Astrocyte (in vitro differentiated cells and primary cell): Measurements from ENCODE around the gene ECE2. TPM values are rescaled to one million over a fixed set of nuclear protein-coding genes. Genes with fewer than 3 reads are reported as not detected.

Experiments used
- DNase-seq: peaks from one replicate; pipeline ENCODE4 v3.0.0-alpha.2; 2010; ENCODE audit warnings: low read depth
- FAIRE-seq: peaks from 2 replicates; lab custom pipeline; 2011; peaks lifted over from hg19 to GRCh38; lab: Jason Lieb, UNC
- H2AFZ ChIP-seq: 2 replicates; pipeline ENCODE4 v1.6.0; 2012; ENCODE audit warnings: low read depth, low read length, inconsistent platforms
- H3K27ac ChIP-seq: 2 replicates; pipeline ENCODE4 v1.5.1; 2011; ENCODE audit warnings: low read depth, low read length, inconsistent platforms
- H3K27me3 ChIP-seq: 2 replicates; pipeline ENCODE4 v1.6.0; 2011; ENCODE audit warnings: low read length, inconsistent platforms; ENCODE audit not compliant: insufficient read depth
- H3K36me3 ChIP-seq: 2 replicates; pipeline ENCODE4 v1.5.1; 2011; ENCODE audit warnings: low read length, inconsistent platforms; ENCODE audit not compliant: insufficient read depth
- H3K4me1 ChIP-seq: 2 replicates; pipeline ENCODE4 v1.5.1; 2011; ENCODE audit warnings: low read length, inconsistent platforms; ENCODE audit not compliant: insufficient read depth
- H3K4me2 ChIP-seq: 2 replicates; pipeline ENCODE4 v1.6.0; 2012; ENCODE audit warnings: low read length, inconsistent platforms
- H3K4me3 ChIP-seq: 2 replicates; pipeline ENCODE4 v1.5.1; 2011; ENCODE audit warnings: low read depth, mild to moderate bottlenecking, low read length, inconsistent platforms; ENCODE audit not compliant: insufficient read depth
- H3K79me2 ChIP-seq: 2 replicates; pipeline ENCODE4 v1.6.0; 2012; ENCODE audit warnings: mild to moderate bottlenecking, low read length, inconsistent platforms; ENCODE audit not compliant: insufficient read depth
- H3K9ac ChIP-seq: 2 replicates; pipeline ENCODE4 v1.6.0; 2012; ENCODE audit warnings: mild to moderate bottlenecking, low read length, inconsistent platforms
- H3K9me3 ChIP-seq: 2 replicates; pipeline ENCODE4 v1.5.1; 2012; ENCODE audit warnings: low read depth, mild to moderate bottlenecking, low read length, inconsistent platforms; ENCODE audit not compliant: insufficient read depth
- H4K20me1 ChIP-seq: 2 replicates; pipeline ENCODE4 v1.6.0; 2012; ENCODE audit warnings: low read length, inconsistent platforms; ENCODE audit not compliant: insufficient read depth
- H3K27ac Mint-ChIP-seq: one replicate; pipeline ENCODE4 v1.8.0; 2021; ENCODE audit warnings: mild to moderate bottlenecking, mixed read lengths; ENCODE audit not compliant: unreplicated experiment
- H3K27me3 Mint-ChIP-seq: one replicate; pipeline ENCODE4 v1.8.0; 2021; ENCODE audit warnings: low read depth, mixed read lengths; ENCODE audit not compliant: unreplicated experiment
- H3K36me3 Mint-ChIP-seq: one replicate; pipeline ENCODE4 v1.8.0; 2021; ENCODE audit warnings: low read depth, mixed read lengths; ENCODE audit not compliant: unreplicated experiment
- H3K4me1 Mint-ChIP-seq: one replicate; pipeline ENCODE4 v1.8.0; 2021; ENCODE audit warnings: low read depth, mixed read lengths; ENCODE audit not compliant: unreplicated experiment
- H3K4me3 Mint-ChIP-seq: one replicate; pipeline ENCODE4 v1.8.0; 2021; ENCODE audit warnings: mild to moderate bottlenecking, moderate library complexity, mixed read lengths; ENCODE audit not compliant: unreplicated experiment
- H3K9me3 Mint-ChIP-seq: one replicate; pipeline ENCODE4 v1.8.0; 2021; ENCODE audit warnings: mild to moderate bottlenecking, mixed read lengths; ENCODE audit not compliant: unreplicated experiment
- EZH2 ChIP-seq: IDR thresholded peaks from 2 replicates; pipeline ENCODE4 v1.6.1; 2012; ENCODE audit warnings: mild to moderate bottlenecking, low read length, inconsistent platforms; ENCODE audit not compliant: insufficient read depth
- total RNA-seq: library from RNA; stranded (reverse); gene quantifications from 2 replicates; pipeline ENCODE4 v1.2.1, GENCODE V29; 2021
- TF ChIP-seq, protein P1 (sequence below): IDR thresholded peaks from 2 replicates; pipeline ENCODE4 v1.5.1; 2011; ENCODE audit warnings: low read depth, mild to moderate bottlenecking, inconsistent platforms, low read length, moderate library complexity; ENCODE audit not compliant: insufficient read depth

Gene ECE2
- total RNA-seq, 1 donor from 2014 or later, result not detected

- Mint-ChIP-seq H3K9me3 (no peaks in the 10 kb centered on the region), H3K4me3 (no peak overlapping the region), H3K27ac (no peak overlapping the region), H3K4me1 (peaks cover 4% of the 10 kb centered on the region), H3K27me3 (peaks cover 50% of the 10 kb centered on the region), H3K36me3 (no peaks in the 10 kb centered on the region)
- H2AFZ ChIP-seq, result no peak overlapping the region
- FAIRE-seq (no peak), DNase-seq (no peak)
- no peaks in the 10 kb centered on the region for H3K4me1 ChIP-seq
- no peak overlapping the region for H3K4me3 ChIP-seq
- TF ChIP-seq, protein P1, sequence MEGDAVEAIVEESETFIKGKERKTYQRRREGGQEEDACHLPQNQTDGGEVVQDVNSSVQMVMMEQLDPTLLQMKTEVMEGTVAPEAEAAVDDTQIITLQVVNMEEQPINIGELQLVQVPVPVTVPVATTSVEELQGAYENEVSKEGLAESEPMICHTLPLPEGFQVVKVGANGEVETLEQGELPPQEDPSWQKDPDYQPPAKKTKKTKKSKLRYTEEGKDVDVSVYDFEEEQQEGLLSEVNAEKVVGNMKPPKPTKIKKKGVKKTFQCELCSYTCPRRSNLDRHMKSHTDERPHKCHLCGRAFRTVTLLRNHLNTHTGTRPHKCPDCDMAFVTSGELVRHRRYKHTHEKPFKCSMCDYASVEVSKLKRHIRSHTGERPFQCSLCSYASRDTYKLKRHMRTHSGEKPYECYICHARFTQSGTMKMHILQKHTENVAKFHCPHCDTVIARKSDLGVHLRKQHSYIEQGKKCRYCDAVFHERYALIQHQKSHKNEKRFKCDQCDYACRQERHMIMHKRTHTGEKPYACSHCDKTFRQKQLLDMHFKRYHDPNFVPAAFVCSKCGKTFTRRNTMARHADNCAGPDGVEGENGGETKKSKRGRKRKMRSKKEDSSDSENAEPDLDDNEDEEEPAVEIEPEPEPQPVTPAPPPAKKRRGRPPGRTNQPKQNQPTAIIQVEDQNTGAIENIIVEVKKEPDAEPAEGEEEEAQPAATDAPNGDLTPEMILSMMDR, result no peak
- TF ChIP-seq EZH2, result no peak
- H3K27ac ChIP-seq, result no peak overlapping the region
- H3K79me2 ChIP-seq, result no peaks in the 10 kb centered on the region
- no peaks in the 10 kb centered on the region for H3K36me3 ChIP-seq
- no peaks in the 10 kb centered on the region for H3K9me3 ChIP-seq
- no peak overlapping the region for H3K4me2 ChIP-seq
- peaks cover 4% of the 10 kb centered on the region for H3K27me3 ChIP-seq
- H4K20me1 ChIP-seq, result peaks cover 30% of the 10 kb centered on the region
- no peak overlapping the region for H3K9ac ChIP-seq
Observed at GRCh38 chr3:184238246-184238818, 37.5 kb upstream of the ECE2 start.

GRCh38 chr3:184239221-184239620 lies 36.6 kb upstream of the ECE2 start:
- Histone ChIP-seq H2AFZ (no peak overlapping the region), H3K4me3 (no peak overlapping the region), H4K20me1 (peaks cover 36% of the 10 kb centered on the region), H3K4me1 (no peaks in the 10 kb centered on the region), H3K9me3 (no peaks in the 10 kb centered on the region), H3K4me2 (no peak overlapping the region), H3K79me2 (no peaks in the 10 kb centered on the region), H3K9ac (no peak overlapping the region), H3K27ac (no peak overlapping the region), H3K36me3 (peaks cover 2% of the 10 kb centered on the region), H3K27me3 (peaks cover 4% of the 10 kb centered on the region)
- TF ChIP-seq, protein P1, result no peak
- TF ChIP-seq EZH2, result no peak
- Mint-ChIP-seq H3K9me3 (no peaks in the 10 kb centered on the region), H3K4me3 (no peak overlapping the region), H3K36me3 (no peaks in the 10 kb centered on the region), H3K27me3 (peaks cover 45% of the 10 kb centered on the region), H3K27ac (no peak overlapping the region), H3K4me1 (peaks cover under 1% of the 10 kb centered on the region)
- FAIRE-seq (no peak), DNase-seq (no peak)

- Mint-ChIP-seq H3K4me3 (no peak overlapping the region), H3K27ac (no peak overlapping the region), H3K36me3 (no peaks in the 10 kb centered on the region), H3K27me3 (peaks cover 40% of the 10 kb centered on the region), H3K9me3 (no peaks in the 10 kb centered on the region), H3K4me1 (no peaks in the 10 kb centered on the region)
- Histone ChIP-seq H3K4me2 (no peak overlapping the region), H3K36me3 (peaks cover 2% of the 10 kb centered on the region), H3K4me1 (no peaks in the 10 kb centered on the region), H3K27me3 (peaks cover 4% of the 10 kb centered on the region), H3K27ac (no peak overlapping the region), H3K9ac (no peak overlapping the region), H4K20me1 (peaks cover 36% of the 10 kb centered on the region), H3K4me3 (no peak overlapping the region), H3K79me2 (no peaks in the 10 kb centered on the region), H3K9me3 (no peaks in the 10 kb centered on the region), H2AFZ (no peak overlapping the region)
- DNase-seq, result no peak
- no peak for TF ChIP-seq EZH2
- TF ChIP-seq, protein P1, result no peak
- no peak for FAIRE-seq
Observed at GRCh38 chr3:184239708-184240107, 36.1 kb upstream of the ECE2 start.
